Gastroesophageal sphincter (tissue), 4 donors: ENCODE measurements around the gene GOLGA6L10. TPM values are rescaled to one million over a fixed set of nuclear protein-coding genes. Genes with fewer than 3 reads are reported as not detected.
"Not testable (repeated sequence)": the region's sequence is repeated elsewhere in the genome, so short reads cannot be mapped to it uniquely, and the experiment has no call there.

ENCODE experiments used
- ATAC-seq: fragments of 150-250 bp; one replicate; pipeline ENCODE4 v1.9.1; 2016; ENCODE audit warnings: mild to moderate bottlenecking, moderate library complexity
- H3K27ac ChIP-seq, 4 donors: fragments of 200-600 bp; sonication (generic) in 3 of 4; 1 replicate in 3 of 4; 2 replicates in 1 of 4; pipeline ENCODE4 v1.5.1; 2016 to 2019
- H3K27me3 ChIP-seq: fragments of 200-600 bp; sonication (generic); one replicate; pipeline ENCODE4 v1.5.1; 2019
- H3K36me3 ChIP-seq, 2 donors: fragments of 200-600 bp; sonication (generic); one replicate each; pipeline ENCODE4 v1.5.1; 2019; ENCODE audit warnings: control low read depth in 1 of 2
- H3K4me1 ChIP-seq, 3 donors: fragments of 200-600 bp; sonication (generic); 1 replicate in 2 of 3; 2 replicates in 1 of 3; pipeline ENCODE4 v1.5.1; 2016 to 2019; ENCODE audit warnings: control low read depth in 2 of 3
- H3K4me3 ChIP-seq, 2 donors: fragments of 200-600 bp; sonication (generic); one replicate each; pipeline ENCODE4 v1.5.1; 2019; ENCODE audit warnings: mild to moderate bottlenecking in 1 of 2, moderate library complexity in 1 of 2
- H3K9me3 ChIP-seq, 3 donors: fragments of 200-600 bp; sonication (generic); one replicate each; pipeline ENCODE4 v1.5.1; 2017 to 2019; ENCODE audit warnings: control low read depth in 2 of 3
- CTCF ChIP-seq, 4 experiments: fragments of 200-600 bp in 2 of 4; fragments of 450-650 bp in 2 of 4; sonication (generic) in 1 of 4; IDR thresholded peaks; one replicate each; pipeline ENCODE4 v1.5.1; 2017 to 2019; ENCODE audit warnings: antibody characterized with exemption in 4 of 4, mild to moderate bottlenecking in 2 of 4, moderate library complexity in 2 of 4
- EP300 ChIP-seq: sonication (generic); formaldehyde crosslinking; IDR thresholded peaks from one replicate; pipeline ENCODE4 v1.6.1; 2017; ENCODE audit warnings: antibody characterized with exemption, mild to moderate bottlenecking
- POLR2A ChIP-seq, 2 donors: fragments of 450-650 bp; IDR thresholded peaks; one replicate each; pipeline ENCODE4 v1.6.1; 2017; ENCODE audit warnings: antibody characterized with exemption in 2 of 2, mild to moderate bottlenecking in 2 of 2, moderate library complexity in 1 of 2
- POLR2AphosphoS5 ChIP-seq: sonication (generic); formaldehyde crosslinking; IDR thresholded peaks from one replicate; pipeline ENCODE4 v1.6.1; 2017; ENCODE audit warnings: antibody characterized with exemption
- WGBS, 2 donors: methylation state at CpG; one replicate each; pipeline ENCODE4 v1.1.5; 2018; ENCODE audit warnings: low coverage in 1 of 2; 5-methylcytosine and 5-hydroxymethylcytosine counted together
- total RNA-seq, 4 donors: library from RNA; depleted of rRNA; stranded (reverse); fragments of >200 nt; gene quantifications; one replicate each; pipeline ENCODE4 v1.1.0, GENCODE V29; 2016

GOLGA6L10 gene
- total RNA-seq, 4 donors from 2014 or later = 0.15 to 1.2 (median 0.87) TPM

- Histone ChIP-seq H3K4me1 (no peaks in the 10 kb centered on the region), H3K27me3 (no peaks in the 10 kb centered on the region), H3K9me3 (no peaks in the 10 kb centered on the region), H3K27ac (no peak overlapping the region), H3K4me3 (no peak overlapping the region), H3K36me3 (no peaks in the 10 kb centered on the region)
- no peak for ATAC-seq
- WGBS, 2 donors = 66% methylated on average over 4 of the region's 12 CpGs; no CpG with 5 or more reads in 1 of the 2 donors
- TF ChIP-seq POLR2A (IDR thresholded peaks at IDR 0.05) (no peak), CTCF (IDR thresholded peaks at IDR 0.05) (no peak), EP300 (no peak), POLR2AphosphoS5 (no peak)
These were observed 32.2 kb downstream of the GOLGA6L10 start for GRCh38 chr15:82317091-82317489.

GRCh38 chr15:82316247-82317090 is 32.8 kb downstream of the GOLGA6L10 start:
- H3K4me3 ChIP-seq, H3K27me3 ChIP-seq, H3K4me1 ChIP-seq, H3K9me3 ChIP-seq, H3K36me3 ChIP-seq, ATAC-seq, H3K27ac ChIP-seq: not testable (repeated sequence)
- 100% methylated on average over 1 of the region's 23 CpGs; no CpG with 5 or more reads in 1 of the 2 donors for WGBS, 2 donors

GRCh38 chr15:82315519-82316246 is 33.6 kb downstream of the GOLGA6L10 start:
- Histone ChIP-seq H3K27me3 (no peaks in the 10 kb centered on the region), H3K9me3 (peaks cover 0 to 1% (median 0%) of the 10 kb centered on the region in 3 donors), H3K36me3 (no peaks in the 10 kb centered on the region), H3K27ac (no peak overlapping the region), H3K4me1 (no peaks in the 10 kb centered on the region), H3K4me3 (no peak overlapping the region)
- TF ChIP-seq CTCF (IDR thresholded peaks at IDR 0.05) = no peak
- no peak for ATAC-seq
- 74% methylated on average over 8 of the region's 24 CpGs; no CpG with 5 or more reads in 1 of the 2 donors for WGBS, 2 donors

- 82% methylated on average over 3 of the region's 9 CpGs; no CpG with 5 or more reads in 1 of the 2 donors for WGBS, 2 donors
- ATAC-seq = no peak
- H3K27me3 ChIP-seq = no peaks in the 10 kb centered on the region
- TF ChIP-seq CTCF (IDR thresholded peaks at IDR 0.05) (no peak), POLR2A (IDR thresholded peaks at IDR 0.05) (no peak), EP300 (no peak), POLR2AphosphoS5 (no peak)
- no peak overlapping the region for H3K27ac ChIP-seq
- H3K36me3 ChIP-seq = no peaks in the 10 kb centered on the region
- no peak overlapping the region for H3K4me3 ChIP-seq
- no peaks in the 10 kb centered on the region for H3K4me1 ChIP-seq
- H3K9me3 ChIP-seq = peaks cover 0 to 8% (median 0%) of the 10 kb centered on the region in 3 donors
These were observed 34.3 kb downstream of the GOLGA6L10 start for GRCh38 chr15:82314769-82315518.

GRCh38 chr15:82313951-82314768 is 35.1 kb downstream of the GOLGA6L10 start:
- H3K27me3 ChIP-seq, H3K4me1 ChIP-seq, H3K36me3 ChIP-seq, H3K4me3 ChIP-seq, H3K9me3 ChIP-seq, ATAC-seq, H3K27ac ChIP-seq: not testable (repeated sequence)
- 92% methylated on average over 8 of the region's 21 CpGs; no CpG with 5 or more reads in 1 of the 2 donors for WGBS, 2 donors
